ENCODE data around the gene SLC6A18.
"Not testable (repeated sequence)": the region's sequence is repeated elsewhere in the genome, so short reads cannot be mapped to it uniquely, and the experiment has no call there.

The SLC6A18 gene

DNA sequence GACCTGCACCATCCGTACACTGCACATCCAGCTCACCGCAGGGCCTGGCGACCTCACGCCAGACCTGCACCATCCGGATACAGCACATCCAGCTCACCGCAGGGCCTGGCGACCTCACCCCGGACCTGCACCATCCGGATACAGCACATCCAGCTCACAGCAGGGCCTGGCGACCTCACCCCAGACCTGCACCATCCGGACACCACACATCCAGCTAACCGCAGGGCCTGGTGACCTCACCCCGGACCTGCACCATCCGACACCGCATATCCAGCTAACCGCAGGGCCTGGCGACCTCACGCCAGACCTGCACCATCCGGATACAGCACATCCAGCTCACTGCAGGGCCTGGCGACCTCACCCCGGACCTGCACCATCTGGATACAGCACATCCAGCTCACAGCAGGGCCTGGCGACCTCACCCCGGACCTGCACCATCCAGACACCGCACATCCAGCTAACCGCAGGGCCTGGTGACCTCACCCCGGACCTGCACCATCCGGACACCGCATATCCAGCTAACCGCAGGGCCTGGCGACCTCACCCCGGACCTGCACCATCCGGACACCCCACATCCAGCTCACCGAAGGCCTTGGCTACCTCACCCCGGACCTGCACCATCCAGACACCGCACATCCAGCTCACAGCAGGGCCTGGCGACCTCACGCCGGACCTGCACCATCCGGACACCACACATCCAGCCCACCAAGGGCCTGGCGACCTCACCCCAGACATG, 58.0 kb downstream of the SLC6A18 start:
- H3K4me3 ChIP-seq (ENCODE audit: control insufficient read depth in 1 of 7, extremely low read depth in 1 of 7, insufficient read depth in 4 of 7, low read depth in 2 of 7, low read length in 6 of 7); H3K27ac ChIP-seq (ENCODE audit: insufficient read depth in 1 of 2, low read depth in 1 of 2, low read length in 2 of 2, poor library complexity in 1 of 2, severe bottlenecking in 2 of 2); DNase-seq; CTCF ChIA-PET; H3K27me3 ChIP-seq (replicated peaks in 2 of 5; ENCODE audit: control insufficient read depth in 4 of 5, insufficient read depth in 5 of 5, low read length in 4 of 5); H3K4me1 ChIP-seq (ENCODE audit: control extremely low read depth in 1 of 4, control insufficient read depth in 4 of 4, insufficient read depth in 4 of 4, low read length in 3 of 4); POLR2A ChIA-PET: not testable (repeated sequence)
- Histone ChIP-seq H3K9me3 (ENCODE audit: control extremely low read depth in 1 of 5, control insufficient read depth in 4 of 5, insufficient read depth in 2 of 5, low read depth in 1 of 5, low read length in 4 of 5) (peaks cover 0 to 15% (median 5%) of the 10 kb centered on the region in 5 experiments), H3K36me3 (ENCODE audit: control insufficient read depth in 4 of 4, insufficient read depth in 4 of 4, low read length in 3 of 4) (peaks cover 0 to 13% (median 7%) of the 10 kb centered on the region in 4 experiments)
- 98% methylated on average over 21 of the region's 40 CpGs for WGBS (ENCODE audit: insufficient coverage)

DNA sequence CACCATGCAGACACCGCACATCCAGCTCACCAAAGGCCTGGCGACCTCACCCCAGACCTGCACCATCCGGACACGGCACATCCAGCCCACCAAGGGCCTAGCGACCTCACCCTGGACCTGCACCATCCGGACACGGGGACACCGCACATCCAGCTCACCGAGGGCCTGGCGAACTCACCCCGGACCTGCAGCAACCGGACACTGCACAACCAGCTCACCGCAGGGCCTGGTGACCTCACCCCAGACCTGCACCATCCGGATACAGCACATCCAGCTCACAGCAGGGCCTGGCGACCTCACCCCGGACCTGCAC, 58.5 kb downstream of the SLC6A18 start:
- H3K4me3 ChIP-seq (ENCODE audit: control insufficient read depth in 1 of 7, extremely low read depth in 1 of 7, insufficient read depth in 4 of 7, low read depth in 2 of 7, low read length in 6 of 7); H3K27me3 ChIP-seq (replicated peaks in 2 of 5; ENCODE audit: control insufficient read depth in 4 of 5, insufficient read depth in 5 of 5, low read length in 4 of 5); DNase-seq; H3K4me1 ChIP-seq (ENCODE audit: control extremely low read depth in 1 of 4, control insufficient read depth in 4 of 4, insufficient read depth in 4 of 4, low read length in 3 of 4); POLR2A ChIA-PET; H3K27ac ChIP-seq (ENCODE audit: insufficient read depth in 1 of 2, low read depth in 1 of 2, low read length in 2 of 2, poor library complexity in 1 of 2, severe bottlenecking in 2 of 2); CTCF ChIA-PET: not testable (repeated sequence)
- WGBS (ENCODE audit: insufficient coverage): 98% methylated on average over 11 of the region's 16 CpGs
- H3K36me3 ChIP-seq (ENCODE audit: control insufficient read depth in 4 of 4, insufficient read depth in 4 of 4, low read length in 3 of 4): peaks cover 0 to 13% (median 2%) of the 10 kb centered on the region in 4 experiments
- peaks cover 0 to 15% (median under 1%) of the 10 kb centered on the region in 5 experiments for H3K9me3 ChIP-seq (ENCODE audit: control extremely low read depth in 1 of 5, control insufficient read depth in 4 of 5, insufficient read depth in 2 of 5, low read depth in 1 of 5, low read length in 4 of 5)

DNA sequence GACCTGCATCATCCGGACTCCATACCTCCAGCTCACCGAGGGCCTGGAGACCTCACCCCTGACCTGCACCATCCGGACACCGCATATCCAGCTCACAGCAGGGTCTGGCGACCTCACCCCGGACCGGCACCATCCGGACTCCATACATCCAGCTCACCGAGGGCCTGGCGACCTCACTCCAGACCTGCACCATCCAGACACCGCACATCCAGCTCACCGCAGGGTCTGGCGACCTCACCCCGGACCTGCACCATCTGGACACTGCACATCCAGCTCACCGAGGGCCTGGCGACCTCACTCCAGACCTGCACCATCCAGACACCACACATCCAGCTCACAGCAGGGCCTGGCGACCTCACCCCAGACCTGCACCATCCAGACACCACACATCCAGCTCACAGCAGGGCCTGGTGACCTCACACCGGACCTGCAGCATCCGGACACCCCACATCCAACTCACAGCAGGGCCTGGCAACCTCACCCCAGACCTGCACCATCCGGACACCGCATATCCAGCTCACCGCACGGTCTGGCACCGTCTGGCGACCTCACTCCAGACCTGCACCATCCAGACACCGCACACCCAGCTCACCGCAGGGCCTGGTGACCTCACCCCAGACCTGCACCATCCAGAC, 59.3 kb downstream of the SLC6A18 start:
- 93% methylated on average over 13 of the region's 27 CpGs for WGBS (ENCODE audit: insufficient coverage)
- CTCF ChIA-PET: not testable (repeated sequence)

DNA sequence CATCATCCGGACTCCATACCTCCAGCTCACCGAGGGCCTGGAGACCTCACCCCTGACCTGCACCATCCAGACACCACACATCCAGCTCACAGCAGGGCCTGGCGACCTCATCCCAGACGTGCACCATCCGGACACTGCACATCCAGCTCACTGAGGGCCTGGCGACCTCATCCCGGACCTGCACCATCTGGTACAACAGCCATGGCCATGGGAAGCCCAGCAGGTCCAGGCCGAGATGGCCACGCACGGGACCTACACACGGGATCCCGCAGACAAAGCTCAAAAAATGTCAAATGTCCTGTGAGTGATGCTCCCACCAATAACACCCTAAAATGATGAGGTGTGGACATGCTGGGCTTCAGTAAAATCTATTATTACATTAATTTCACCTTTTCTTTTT, 60.0 kb downstream of the SLC6A18 start:
- H3K4me3 ChIP-seq (ENCODE audit: control insufficient read depth in 1 of 7, extremely low read depth in 1 of 7, insufficient read depth in 4 of 7, low read depth in 2 of 7, low read length in 6 of 7): no peak overlapping the region
- no peak for DNase-seq
- H3K27ac ChIP-seq (ENCODE audit: insufficient read depth in 1 of 2, low read depth in 1 of 2, low read length in 2 of 2, poor library complexity in 1 of 2, severe bottlenecking in 2 of 2): no peak overlapping the region
- H3K36me3 ChIP-seq (ENCODE audit: control insufficient read depth in 4 of 4, insufficient read depth in 4 of 4, low read length in 3 of 4): peaks cover 0 to 10% (median 2%) of the 10 kb centered on the region in 4 experiments
- H3K27me3 ChIP-seq (replicated peaks in 2 of 5; ENCODE audit: control insufficient read depth in 4 of 5, insufficient read depth in 5 of 5, low read length in 4 of 5): no peaks in the 10 kb centered on the region
- ChIA-PET CTCF (no interaction called here), POLR2A (no interaction called here)
- H3K4me1 ChIP-seq (ENCODE audit: control extremely low read depth in 1 of 4, control insufficient read depth in 4 of 4, insufficient read depth in 4 of 4, low read length in 3 of 4): no peaks in the 10 kb centered on the region
- H3K9me3 ChIP-seq (ENCODE audit: control extremely low read depth in 1 of 5, control insufficient read depth in 4 of 5, insufficient read depth in 2 of 5, low read depth in 1 of 5, low read length in 4 of 5): peaks cover 0 to 10% (median 0%) of the 10 kb centered on the region in 5 experiments
- 93% methylated on average over 5 of the region's 12 CpGs for WGBS (ENCODE audit: insufficient coverage)

More for the DNA sequence above, 59.3 kb downstream of the SLC6A18 start:
- H3K27ac ChIP-seq (ENCODE audit: insufficient read depth in 1 of 2, low read depth in 1 of 2, low read length in 2 of 2, poor library complexity in 1 of 2, severe bottlenecking in 2 of 2); H3K4me3 ChIP-seq (ENCODE audit: control insufficient read depth in 1 of 7, extremely low read depth in 1 of 7, insufficient read depth in 4 of 7, low read depth in 2 of 7, low read length in 6 of 7); H3K27me3 ChIP-seq (replicated peaks in 2 of 5; ENCODE audit: control insufficient read depth in 4 of 5, insufficient read depth in 5 of 5, low read length in 4 of 5); DNase-seq; H3K9me3 ChIP-seq (ENCODE audit: control extremely low read depth in 1 of 5, control insufficient read depth in 4 of 5, insufficient read depth in 2 of 5, low read depth in 1 of 5, low read length in 4 of 5); H3K4me1 ChIP-seq (ENCODE audit: control extremely low read depth in 1 of 4, control insufficient read depth in 4 of 4, insufficient read depth in 4 of 4, low read length in 3 of 4): not testable (repeated sequence)
- peaks cover 0 to 10% (median 2%) of the 10 kb centered on the region in 4 experiments for H3K36me3 ChIP-seq (ENCODE audit: control insufficient read depth in 4 of 4, insufficient read depth in 4 of 4, low read length in 3 of 4)
- POLR2A ChIA-PET: interaction anchor here (0.6 kb wide), 1 partner anchor 23 kb away, joined by 3 read pairs; no protein-coding TSS in a partner anchor

DNA sequence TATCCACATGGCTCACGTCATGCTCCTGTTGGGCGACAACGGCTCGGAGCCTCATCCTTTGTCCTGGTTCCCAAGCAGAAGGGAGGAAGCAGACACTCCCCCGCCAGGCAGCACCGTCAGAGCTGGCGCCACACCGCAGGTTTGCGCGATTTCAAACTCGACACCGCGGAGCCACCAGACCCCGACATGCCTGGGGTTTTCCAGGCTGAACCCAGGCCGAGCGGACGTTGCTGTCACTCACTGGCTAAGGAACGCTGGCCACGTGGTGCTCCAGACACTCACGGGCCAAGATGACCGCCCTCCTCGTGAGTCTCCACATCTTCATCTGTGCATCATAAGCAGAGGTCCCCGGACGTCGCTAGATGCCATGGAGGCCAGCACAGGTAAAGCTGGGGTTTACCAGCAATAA, 60.7 kb downstream of the SLC6A18 start:
- Histone ChIP-seq H3K4me3 (ENCODE audit: control insufficient read depth in 1 of 7, extremely low read depth in 1 of 7, insufficient read depth in 4 of 7, low read depth in 2 of 7, low read length in 6 of 7) (no peak overlapping the region), H3K36me3 (ENCODE audit: control insufficient read depth in 4 of 4, insufficient read depth in 4 of 4, low read length in 3 of 4) (peaks cover 0 to 10% (median 2%) of the 10 kb centered on the region in 4 experiments), H3K27me3 (replicated peaks in 2 of 5; ENCODE audit: control insufficient read depth in 4 of 5, insufficient read depth in 5 of 5, low read length in 4 of 5) (no peaks in the 10 kb centered on the region), H3K4me1 (ENCODE audit: control extremely low read depth in 1 of 4, control insufficient read depth in 4 of 4, insufficient read depth in 4 of 4, low read length in 3 of 4) (no peaks in the 10 kb centered on the region), H3K9me3 (ENCODE audit: control extremely low read depth in 1 of 5, control insufficient read depth in 4 of 5, insufficient read depth in 2 of 5, low read depth in 1 of 5, low read length in 4 of 5) (peaks cover 0 to 10% (median 0%) of the 10 kb centered on the region in 5 experiments), H3K27ac (ENCODE audit: insufficient read depth in 1 of 2, low read depth in 1 of 2, low read length in 2 of 2, poor library complexity in 1 of 2, severe bottlenecking in 2 of 2) (no peak overlapping the region)
- ChIA-PET CTCF (no interaction called here), POLR2A (no interaction called here)
- no peak for DNase-seq
- 99% methylated on average over 22 of the region's 25 CpGs for WGBS (ENCODE audit: insufficient coverage)

DNA sequence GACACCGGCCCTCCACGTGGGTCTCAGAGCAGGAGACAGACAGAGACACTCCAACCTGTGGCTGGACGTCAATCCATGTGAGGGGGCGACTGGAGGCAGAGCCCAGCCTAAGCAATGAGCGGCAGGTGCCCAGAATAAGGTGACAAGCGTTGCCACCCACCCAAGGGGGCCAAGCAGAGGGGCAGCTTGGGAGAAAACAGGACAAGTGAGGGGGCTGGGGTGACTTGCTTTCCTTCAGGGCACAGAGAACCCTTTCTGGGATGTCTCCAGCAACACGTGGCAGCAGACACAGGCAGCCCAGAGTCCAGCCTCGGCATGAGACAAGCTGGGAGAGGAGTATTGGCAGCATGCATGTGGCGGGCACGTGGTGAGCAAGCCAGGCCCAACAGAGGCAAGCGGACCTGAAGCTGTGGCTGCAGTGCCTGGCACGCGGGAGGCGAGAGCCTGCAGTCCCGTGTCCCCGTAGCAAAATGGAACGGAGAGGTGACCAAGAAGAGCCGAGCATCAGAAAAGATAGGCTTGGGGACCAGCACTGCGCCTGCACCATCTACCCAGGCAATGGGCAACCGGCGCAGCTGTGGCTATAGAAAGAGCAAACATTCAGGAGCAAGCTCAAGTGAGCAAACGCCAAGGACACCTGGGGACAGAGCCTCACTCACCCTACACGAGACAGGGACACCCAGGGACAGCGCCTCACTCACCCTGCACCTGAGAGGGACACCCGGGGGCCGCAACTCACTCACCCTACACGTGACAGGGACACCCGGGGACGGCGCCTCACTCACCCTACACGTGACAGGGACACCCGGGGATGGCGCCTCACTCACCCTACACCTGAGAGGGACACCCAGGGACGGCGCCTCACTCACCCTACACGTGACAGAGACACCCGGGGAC, 63.5 kb downstream of the SLC6A18 start:
- Histone ChIP-seq H3K4me1 (ENCODE audit: control extremely low read depth in 1 of 4, control insufficient read depth in 4 of 4, insufficient read depth in 4 of 4, low read length in 3 of 4) (no peaks in the 10 kb centered on the region), H3K9me3 (ENCODE audit: control extremely low read depth in 1 of 5, control insufficient read depth in 4 of 5, insufficient read depth in 2 of 5, low read depth in 1 of 5, low read length in 4 of 5) (peaks cover 0 to 10% (median 0%) of the 10 kb centered on the region in 5 experiments), H3K27ac (ENCODE audit: insufficient read depth in 1 of 2, low read depth in 1 of 2, low read length in 2 of 2, poor library complexity in 1 of 2, severe bottlenecking in 2 of 2) (no peak overlapping the region), H3K36me3 (ENCODE audit: control insufficient read depth in 4 of 4, insufficient read depth in 4 of 4, low read length in 3 of 4) (peaks cover 0 to 10% (median 2%) of the 10 kb centered on the region in 4 experiments), H3K27me3 (replicated peaks in 2 of 5; ENCODE audit: control insufficient read depth in 4 of 5, insufficient read depth in 5 of 5, low read length in 4 of 5) (peaks cover 0 to 12% (median 0%) of the 10 kb centered on the region in 5 experiments), H3K4me3 (ENCODE audit: control insufficient read depth in 1 of 7, extremely low read depth in 1 of 7, insufficient read depth in 4 of 7, low read depth in 2 of 7, low read length in 6 of 7) (no peak overlapping the region)
- WGBS (ENCODE audit: insufficient coverage): 98% methylated on average over 26 of the region's 37 CpGs
- DNase-seq: no peak
- ChIA-PET POLR2A (no interaction called here), CTCF (no interaction called here)
